Measurements from ENCODE around the gene PTPRT.

PTPRT gene

DNA sequence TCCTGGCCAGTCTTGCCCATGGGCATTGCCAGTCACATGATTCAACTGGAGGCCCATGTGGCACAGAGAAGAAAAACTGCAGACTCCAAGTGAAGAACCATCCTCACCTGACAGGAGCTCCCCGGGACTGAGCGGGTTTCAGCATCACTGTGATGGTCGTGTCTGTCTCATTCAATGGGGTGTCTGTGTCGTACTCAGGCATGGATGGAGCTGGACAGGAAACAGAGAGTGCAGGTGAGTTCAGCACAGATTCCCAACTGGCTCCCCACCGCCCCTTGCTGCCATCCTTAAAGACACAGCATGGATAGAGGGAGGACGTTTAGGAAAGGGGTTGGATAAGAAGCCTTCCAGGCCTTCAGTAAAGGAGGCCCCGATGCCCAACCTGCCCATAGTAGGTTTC is 839.2 kb downstream of the PTPRT start:
- no peak for DNase-seq

DNA sequence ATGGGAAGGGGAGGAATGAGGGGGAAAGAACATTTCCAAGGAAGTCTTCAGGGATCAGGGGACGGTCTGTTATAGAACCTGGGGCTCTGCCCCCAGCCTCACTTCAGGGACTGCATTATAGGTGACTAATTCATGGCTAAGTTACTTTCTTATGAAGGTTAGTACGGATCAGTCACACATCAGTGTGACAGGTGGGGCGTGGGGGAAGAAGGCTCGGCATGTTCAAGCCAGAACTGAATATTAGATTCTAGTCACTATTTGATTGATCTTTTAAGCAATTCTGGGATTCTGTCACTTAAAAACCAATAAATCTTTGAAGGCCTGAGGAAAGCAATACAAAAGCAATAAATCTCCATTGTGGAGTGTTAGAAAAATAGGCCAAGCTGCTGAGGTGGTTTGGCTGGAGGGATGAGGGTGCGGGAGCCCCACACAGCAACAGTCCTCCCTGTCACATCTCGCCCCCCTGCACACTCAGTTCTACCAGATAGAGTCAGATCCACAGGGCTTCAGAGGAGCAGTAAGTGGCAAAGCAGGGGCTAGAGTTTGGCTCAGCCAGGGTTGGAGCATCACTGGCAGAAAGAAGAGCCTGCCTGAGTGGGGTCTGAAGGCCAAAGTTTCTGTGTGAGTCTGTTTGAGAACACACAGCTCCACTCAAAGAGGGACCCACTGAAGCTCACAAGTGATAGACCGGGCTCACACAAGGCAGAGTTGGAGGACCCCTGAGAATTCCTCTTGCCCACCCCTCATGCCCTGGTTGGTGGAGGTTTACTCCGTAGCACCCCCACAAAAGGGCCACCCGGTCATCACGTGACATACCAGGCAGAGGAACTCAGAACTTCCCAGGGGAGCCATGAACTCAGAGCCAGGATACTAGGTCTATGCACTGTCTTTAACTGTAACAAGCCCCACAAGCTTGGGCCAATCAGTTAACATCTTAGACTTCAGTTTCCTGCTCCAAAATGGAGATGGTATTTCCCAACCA is 843.2 kb downstream of the PTPRT start:
- no peak for DNase-seq

DNA sequence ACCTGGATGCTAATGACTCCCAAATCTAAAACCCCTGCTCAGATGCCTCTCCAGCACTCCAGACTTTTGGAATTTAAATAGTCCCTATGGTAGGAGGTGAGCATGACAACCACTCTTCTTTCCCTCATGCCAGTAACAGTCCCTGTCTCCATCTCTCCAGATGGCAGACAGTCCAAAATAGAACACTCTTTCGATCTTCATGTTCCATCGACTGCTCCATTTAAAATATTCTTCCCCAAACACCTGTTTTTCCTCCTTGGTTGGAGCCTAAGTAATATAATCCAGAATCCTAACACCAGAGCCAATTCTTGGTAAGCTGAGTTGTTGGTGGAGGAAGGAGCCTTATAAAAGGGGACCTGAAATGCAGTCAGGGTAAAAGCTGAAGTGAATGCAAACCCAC is 848.1 kb downstream of the PTPRT start:
- DNase-seq = no peak

DNA sequence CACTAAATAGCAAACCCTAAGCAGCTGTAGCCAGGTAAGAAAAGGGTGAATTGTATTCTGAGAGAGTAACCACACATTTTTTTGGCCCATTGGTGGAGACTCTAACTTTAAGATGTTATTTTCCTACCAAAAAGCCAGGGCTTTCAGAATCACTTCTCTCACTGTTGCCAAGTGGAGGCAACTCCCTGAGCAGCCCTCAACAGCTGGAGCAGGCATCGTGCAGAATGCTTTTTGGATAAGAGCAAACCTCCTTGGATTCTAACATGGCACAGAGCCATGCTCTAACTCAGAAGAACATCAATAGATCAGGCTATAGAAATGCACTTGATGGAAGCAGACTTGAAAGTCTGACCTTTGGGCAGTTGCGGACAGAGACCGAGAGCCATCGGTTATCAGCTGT is 849.3 kb downstream of the PTPRT start:
- DNase-seq = no peak

DNA sequence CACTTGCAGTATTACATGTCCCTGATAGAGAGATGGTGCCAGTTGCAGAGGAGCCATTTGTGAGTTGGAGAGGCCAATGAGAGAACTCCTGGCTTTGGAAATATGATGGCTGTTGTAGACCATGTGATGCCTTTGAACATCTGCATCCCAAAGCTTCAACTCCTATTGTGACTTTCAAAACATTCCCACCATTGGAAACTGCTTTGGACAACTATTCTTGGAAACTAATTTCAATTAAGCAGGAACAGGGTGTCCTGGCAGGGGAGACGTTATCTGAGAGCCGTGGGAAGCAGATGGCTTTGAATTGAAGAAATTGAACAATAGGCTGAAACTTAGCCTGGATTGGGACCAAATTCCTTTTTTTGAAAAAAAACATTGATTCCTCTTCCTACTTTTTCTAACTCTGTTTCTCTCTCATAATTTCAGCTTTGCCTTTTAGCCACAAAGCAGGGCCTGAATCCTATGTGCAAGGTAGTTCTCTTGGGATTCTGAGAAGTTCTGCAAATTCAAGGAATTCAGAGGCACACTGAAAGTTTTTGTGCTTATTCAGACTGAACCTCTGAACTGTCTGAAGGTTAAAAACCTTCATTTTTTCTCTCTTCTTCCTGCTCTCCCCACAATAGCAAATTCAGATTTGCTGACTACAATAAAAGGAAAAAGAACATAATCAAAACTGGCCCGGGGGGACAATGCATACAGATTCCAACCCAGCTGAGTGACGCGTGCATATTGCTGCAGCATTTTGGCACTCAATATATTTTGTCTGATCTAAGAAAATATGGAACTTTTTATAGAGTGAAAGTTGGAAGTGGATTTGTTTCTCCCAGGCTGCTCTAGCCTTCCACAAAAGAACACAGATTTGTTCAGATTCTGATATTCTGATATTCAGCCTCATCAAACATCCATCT is 851.2 kb downstream of the PTPRT start:
- no peak for DNase-seq

DNA sequence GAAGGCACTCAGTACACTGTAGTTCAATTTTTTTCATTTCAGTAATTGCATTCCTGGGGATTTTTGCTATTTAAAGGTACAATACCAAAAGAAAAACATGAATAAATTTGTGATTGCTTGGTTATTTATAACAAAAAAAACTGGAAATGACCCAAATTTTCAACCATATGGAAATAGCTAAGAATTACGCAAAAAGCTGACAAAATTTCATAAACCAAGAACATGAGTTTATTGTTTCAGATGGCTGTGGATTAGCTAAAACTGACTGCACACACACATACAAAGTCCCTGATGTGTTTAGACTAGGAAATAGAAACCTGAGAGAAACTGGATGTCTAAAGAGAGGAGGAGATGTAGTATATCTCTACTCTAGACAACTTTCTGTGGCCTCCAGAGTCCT is 853.1 kb downstream of the PTPRT start:
- no peak for DNase-seq

DNA sequence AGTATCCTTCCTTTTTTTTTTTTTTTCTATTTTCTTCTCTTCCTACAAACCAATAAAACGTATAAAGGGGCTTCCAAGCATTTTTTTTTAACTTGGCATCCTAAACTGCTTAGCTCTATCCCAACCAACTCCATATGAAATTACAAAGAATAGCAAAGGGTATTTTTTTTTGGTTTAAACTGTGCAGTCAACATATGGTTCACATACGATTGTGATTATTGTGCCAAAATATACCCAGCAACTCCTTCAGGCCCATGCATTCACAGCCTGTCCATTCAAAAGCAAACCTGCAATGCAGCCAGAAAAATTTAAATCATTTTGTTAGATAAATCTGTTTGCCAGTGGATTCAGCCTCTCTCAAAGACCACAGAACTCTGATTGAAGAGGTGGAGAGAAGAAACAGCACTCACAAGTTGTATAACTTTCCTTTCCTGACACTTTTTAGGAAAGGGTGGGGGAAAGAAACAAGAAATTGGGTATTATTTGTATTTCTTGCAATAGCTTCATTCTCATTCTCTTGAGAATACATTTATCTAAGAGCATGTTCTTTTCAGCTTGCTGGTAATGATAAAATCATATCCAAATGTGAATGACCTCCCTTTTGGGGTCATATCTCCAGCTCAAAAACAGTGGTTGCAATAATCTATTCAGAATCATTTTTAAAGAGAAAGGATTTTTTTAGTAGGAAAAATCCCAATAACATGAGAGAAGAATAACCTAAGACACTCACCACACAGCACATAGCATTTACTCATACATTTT is 870.3 kb downstream of the PTPRT start:
- no peak for DNase-seq

DNA sequence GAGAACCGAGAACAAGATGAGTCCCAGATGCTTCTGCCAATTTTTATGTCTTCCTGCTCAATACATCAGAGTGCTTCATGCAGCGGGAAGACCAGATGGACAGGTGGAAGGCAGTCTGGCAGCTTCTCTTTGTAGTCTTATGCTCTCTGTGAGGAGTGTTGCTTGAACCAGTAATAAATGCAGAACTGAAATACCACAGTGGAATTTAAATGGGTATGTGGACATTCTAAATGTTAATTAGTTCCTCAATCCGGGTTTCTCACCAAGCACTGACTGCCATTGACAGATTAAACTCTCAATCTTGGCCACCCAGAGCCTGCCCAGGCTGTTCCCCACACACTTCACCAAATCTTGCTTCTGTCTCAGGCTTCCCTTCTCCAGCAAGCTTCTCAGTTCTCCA is 876.0 kb downstream of the PTPRT start:
- no peak for DNase-seq

DNA sequence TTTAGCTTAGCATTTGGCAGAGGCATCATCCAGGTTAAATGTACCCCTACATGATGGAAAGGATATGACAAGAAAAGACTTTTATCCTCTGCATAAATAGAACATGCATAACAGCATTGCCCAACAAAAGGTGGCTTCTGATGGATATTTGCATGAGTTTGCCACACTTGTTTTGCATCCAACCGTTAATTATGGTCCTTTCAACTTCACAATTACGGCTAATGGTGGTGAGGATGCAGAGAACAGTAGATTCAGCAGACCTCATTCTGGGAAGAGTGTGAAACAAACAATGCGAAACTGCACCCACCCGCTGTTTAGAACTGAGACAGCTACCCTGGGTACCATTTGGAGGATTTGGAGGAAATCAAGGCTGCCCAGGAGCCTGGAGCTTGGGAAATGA is 880.7 kb downstream of the PTPRT start:
- no peak for DNase-seq

DNA sequence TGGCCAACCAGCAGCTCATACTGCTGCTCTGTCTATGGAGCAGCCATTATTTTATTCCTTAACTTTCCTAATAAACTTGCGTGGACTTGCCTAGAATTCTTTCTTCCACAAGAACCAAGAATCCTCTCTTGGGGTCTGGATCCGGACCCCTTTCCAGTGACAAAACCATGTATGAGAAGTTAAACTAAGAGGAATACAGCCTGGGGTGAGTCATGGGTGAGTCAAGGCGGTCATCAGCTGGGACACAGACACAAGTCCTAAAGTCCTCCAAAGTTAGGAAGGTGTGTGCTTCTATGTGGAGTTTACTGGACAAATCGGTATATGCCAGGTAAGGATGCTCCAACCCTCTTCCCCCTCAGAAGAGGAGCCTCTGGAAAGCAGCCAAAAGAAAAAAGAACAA is 881.5 kb downstream of the PTPRT start:
- no peak for DNase-seq

DNA sequence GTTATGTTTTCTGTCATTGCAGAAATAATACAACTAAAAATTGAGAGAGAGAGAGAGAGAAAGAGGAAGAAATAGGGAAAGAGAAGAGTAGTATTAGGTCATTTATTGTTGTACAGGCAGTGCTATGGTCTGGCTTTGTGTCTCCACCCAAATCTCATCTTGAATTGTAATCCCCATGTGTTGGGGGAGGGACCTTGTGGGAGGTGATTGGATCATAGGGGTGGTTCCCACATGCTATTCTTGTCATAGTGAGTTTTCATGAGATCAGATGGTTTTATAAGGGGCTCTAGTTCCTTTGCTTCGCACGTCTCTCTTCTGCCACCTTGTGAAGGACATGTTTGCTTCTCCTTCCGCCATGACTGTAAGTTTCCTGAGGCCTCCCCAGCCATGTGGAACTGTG is 894.1 kb downstream of the PTPRT start:
- DNase-seq = no peak

DNA sequence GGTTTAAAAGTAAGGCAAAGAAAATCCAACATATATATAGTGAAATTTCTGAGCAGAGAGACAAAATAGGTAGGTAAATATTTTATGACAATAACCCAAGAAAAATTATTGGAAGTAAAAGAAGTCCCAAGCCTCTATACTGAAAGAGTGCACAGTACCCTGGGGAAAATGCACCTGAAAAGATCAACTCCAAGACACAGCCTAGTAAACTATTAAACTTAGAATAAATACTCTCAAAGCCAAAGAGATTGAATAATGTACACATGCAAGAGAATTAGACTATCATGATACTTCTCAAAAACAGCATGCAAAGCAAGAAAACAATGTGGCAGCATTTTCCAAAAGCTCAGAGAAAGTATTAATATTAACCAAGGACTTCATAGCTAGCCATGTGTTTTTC is 894.7 kb downstream of the PTPRT start:
- no peak for DNase-seq

DNA sequence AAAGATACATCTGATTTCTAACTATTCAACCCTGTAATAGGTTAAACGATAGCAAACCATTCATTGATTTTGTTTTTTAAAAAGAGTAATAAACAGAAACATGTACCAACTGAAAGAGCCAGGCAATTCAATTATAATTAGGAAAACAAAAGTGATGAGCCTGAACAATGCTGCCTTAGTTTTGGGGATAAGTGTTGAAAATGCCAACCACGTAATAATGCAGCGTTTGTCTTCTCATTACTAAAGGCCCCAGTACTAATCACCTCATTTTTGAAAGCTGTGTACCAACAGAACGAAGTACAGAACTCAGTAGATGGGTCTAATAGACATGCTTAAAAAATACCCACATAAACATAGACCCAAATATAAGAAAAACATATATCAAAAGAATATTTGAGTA is 907.9 kb downstream of the PTPRT start:
- DNase-seq = no peak

DNA sequence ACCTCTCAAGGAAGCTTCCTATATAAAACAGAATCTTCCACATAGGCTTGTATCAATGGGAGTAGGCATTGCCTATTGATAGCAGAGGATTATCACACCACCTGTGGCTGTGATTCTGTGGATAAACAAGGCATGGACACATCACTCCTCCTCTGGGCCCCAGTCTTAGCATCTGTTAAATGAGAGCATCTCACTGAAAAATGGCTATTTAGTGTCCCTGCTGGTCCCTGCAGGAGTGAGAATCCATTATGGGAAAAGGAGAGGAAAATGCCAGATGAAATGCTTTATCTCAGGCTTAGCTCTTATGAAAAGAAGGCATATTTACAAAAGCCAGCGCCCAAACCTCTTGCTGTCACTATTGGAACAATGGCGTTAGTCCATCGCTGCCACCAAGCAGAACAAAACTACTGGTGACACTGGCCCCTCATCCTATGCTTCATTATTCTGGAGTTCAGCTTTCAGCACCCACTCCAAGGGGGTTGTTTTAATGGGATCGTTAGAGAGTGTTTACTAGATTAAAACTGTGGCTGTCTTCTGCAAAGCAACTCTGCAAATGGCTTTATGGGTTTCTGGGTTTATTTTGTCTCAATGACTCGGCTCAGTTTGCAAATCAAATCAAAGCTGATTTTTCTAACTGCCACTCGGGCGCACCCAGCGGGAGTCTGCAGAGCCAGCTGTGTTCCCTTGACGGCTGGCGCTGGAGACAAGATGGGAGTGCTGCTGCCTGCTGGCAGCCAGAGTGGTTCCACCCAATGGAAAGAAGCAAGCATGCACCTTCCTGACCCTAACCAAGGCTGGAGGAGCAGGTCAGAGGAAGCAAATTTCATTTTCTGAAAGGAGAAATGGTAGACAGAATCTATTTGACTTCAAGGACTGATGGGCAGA is 912.7 kb downstream of the PTPRT start:
- DNase-seq = no peak

DNA sequence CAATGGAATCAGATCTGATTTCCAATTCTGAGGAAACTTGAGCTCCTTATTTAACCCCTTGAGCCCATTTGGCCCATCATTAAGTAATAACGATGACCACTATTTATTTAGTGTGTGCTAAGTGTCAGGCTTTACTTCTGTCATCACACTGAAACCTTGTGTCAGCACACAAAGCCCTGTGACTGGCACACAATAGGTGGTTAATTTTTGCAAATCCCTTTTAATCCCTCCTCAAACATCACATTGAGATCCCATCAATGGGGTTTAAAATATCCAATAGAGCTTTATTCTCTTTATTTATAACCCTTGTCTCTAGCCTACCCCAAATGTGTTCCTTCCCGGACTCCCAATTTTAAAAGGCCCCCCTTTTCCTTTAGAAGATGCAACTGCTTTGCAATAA is 914.7 kb downstream of the PTPRT start:
- DNase-seq = no peak

DNA sequence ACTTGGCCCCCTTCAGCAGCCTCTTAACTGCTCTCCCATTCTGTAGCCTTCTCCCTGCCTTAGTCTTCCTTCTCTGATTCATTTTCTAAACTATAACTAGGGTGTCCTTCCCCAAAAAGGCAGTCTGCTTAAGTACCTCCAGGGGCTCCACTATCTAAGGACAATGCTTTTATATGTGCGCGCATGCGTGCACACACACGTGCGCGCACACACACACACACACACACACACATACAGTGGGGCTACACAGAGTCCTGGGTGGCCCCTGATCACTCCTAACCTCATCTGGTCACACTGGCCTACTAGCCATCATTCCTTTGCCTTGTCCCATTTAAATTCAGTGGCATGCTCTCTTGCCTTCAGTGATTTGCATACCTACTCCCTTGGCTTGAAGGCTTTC is 917.2 kb downstream of the PTPRT start:
- DNase-seq = no peak

DNA sequence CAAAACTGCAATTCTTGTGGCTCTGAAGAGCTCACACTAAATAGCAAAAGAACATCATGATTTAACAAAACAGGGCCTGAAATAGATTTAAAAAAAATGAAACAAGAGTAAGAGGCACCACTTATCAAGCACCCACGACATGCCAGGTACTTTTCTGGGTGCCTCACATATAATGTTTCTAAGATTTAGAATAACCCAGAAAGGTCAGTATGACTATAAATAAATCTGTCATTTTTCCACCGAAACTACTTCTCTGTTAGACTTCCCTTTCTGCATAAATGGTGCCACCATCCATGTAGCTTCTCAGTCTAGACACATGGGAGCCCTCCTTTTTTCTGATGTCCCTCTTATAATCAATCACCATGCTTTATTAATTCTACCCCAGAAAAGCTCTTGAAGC is 919.2 kb downstream of the PTPRT start:
- no peak for DNase-seq

DNA sequence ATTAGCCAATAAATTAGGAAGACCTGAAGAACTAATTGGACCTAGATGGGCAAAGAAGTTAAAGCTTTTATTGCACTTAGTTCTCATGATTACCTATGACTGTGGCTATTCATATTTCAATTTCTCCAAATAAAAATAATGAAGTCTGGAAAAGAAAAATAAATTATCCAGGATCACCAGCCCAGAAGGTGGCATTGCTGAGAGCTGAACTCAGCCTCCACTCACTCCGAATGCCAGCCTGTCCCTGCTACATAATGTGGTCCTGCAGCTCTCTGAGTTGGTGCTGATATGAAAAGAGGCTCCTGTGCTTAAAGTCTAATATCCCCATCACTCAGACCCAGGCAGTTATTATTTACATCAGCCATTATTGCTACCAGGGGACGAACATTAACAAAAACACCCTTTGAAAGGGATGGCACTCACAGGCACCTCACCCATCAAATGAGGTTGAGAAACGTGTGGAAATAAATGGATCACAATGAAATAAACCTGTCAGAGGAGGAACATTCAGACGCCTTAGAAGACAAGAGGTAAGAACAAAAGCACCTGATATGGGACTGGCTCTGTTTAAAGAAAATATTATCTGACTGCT is 921.8 kb downstream of the PTPRT start:
- DNase-seq = no peak

DNA sequence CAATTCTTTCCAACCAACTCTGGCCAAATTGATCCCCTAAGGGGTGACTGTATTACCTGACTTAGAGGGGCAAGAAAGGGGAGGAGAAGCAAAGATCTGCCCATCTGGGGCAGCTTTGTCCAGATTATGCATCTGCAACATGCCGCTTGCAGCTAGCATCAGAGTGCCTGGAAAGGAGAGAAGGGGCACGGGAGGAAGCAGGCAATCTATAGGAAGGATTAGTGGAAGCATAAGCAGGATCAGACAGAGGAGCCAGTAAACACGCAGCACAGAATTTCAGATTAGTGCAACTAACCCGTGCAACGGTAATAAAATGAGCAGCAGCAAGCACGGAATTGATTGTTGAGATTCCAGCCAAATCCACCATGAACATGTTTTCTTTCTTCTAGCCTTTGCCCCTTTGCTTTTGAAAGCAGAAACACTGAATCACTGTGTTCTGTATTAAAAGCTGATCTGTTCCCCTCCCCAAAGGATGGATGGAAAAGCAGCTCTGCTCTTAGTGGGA is 927.9 kb downstream of the PTPRT start:
- DNase-seq = no peak

DNA sequence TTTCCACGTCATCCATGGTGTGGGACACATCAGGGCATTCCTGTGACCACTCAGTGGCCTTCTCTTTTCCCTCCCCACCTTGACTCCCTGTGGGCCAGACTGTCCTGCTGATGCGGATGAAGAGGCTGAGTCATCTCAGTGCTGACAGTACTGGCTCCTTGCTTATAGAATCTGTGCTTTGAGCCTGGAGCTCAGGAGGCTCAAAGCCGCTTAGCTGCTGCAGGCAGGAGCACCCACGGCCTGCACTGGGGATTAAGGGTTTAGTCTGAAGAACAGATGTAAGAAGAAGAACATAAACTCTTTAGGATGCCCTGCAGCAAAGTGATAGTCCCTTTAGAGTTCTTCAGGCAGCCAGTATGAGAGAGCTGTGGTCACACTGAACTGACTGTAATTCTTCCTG is 929.5 kb downstream of the PTPRT start:
- DNase-seq = no peak

DNA sequence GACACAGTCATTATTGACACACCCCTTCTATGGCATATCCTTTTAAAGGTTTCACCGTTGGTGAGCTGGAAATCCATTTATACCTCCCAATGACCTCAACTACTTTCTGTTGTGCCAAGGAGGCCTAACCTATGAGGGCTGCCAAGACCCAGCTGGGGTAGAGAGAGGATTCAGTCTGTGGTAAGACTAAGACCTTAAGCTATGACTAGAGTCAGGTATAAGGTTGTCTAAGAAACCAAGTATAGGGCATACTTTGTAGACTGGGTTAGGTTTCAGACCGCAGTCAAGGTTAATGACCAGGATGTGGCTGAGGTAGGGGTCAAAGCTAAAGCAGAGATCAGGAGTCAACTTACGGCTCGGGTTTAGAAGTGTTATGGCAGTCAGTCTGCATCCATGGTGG is 930.3 kb downstream of the PTPRT start:
- DNase-seq = no peak

Data from CD4-positive, alpha-beta T cell treated with Interleukin-17A for 4 hours (primary cell).